Measurements from ENCODE around the gene PPAT. TPM values are rescaled to one million over a fixed set of nuclear protein-coding genes. Genes with fewer than 3 reads are reported as not detected.

PPAT gene
- total and polyA plus RNA-seq, 12 donors, result 0.66 to 5.2 (median 2.8) TPM

DNA sequence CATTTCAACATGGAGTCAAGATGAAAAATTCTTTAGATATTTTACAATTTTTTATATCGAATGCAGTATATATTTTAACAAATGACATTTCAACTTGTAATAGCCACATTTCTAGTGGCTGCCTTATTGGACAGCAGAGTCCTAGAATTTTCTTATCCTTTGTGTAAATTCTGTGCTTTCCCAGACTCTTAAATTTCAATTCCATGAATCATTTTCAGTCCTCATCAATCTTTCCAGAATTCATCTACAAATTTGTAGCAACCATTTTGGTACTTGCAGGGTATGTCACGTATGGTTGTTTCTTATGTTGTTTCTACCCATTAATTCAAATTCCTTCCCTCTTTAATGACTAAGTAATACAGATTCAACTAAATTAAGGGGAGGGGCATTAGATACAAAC, 3.4 kb upstream of the PPAT start:
- ATAC-seq (no peak), DNase-seq (no peak)
- H3K36me3 ChIP-seq, result peaks cover 0 to 23% (median 0%) of the 10 kb centered on the region in 9 donors
- 95 to 96% methylated on average over 2 of the region's 2 CpGs for WGBS, 2 donors
- TF ChIP-seq, protein P1, sequence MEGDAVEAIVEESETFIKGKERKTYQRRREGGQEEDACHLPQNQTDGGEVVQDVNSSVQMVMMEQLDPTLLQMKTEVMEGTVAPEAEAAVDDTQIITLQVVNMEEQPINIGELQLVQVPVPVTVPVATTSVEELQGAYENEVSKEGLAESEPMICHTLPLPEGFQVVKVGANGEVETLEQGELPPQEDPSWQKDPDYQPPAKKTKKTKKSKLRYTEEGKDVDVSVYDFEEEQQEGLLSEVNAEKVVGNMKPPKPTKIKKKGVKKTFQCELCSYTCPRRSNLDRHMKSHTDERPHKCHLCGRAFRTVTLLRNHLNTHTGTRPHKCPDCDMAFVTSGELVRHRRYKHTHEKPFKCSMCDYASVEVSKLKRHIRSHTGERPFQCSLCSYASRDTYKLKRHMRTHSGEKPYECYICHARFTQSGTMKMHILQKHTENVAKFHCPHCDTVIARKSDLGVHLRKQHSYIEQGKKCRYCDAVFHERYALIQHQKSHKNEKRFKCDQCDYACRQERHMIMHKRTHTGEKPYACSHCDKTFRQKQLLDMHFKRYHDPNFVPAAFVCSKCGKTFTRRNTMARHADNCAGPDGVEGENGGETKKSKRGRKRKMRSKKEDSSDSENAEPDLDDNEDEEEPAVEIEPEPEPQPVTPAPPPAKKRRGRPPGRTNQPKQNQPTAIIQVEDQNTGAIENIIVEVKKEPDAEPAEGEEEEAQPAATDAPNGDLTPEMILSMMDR (IDR thresholded peaks at IDR 0.05), result no peak
- no peak overlapping the region for H3K27ac ChIP-seq
- H3K27me3 ChIP-seq, result no peaks in the 10 kb centered on the region
- intact Hi-C loops (cut with DNase I), result loop anchor here in 4 of 10 donors (5.0 to 10.0 kb wide), 5 partner anchors 34 to 539 kb away; partner anchors contain the start of genes AASDH (in 2 of the 4), NOA1 (in 1 of the 4) and POLR2B (in 1 of the 4)
- peaks cover 0 to 26% (median 18%) of the 10 kb centered on the region in 9 donors for H3K4me1 ChIP-seq
- H3K4me3 ChIP-seq, result no peak overlapping the region
- H3K9me3 ChIP-seq, result no peaks in the 10 kb centered on the region

- TF ChIP-seq, protein P1 (IDR thresholded peaks at IDR 0.05), result no peak
- Histone ChIP-seq H3K4me1 (peaks cover 0 to 27% (median 18%) of the 10 kb centered on the region in 9 donors), H3K36me3 (no peaks in the 10 kb centered on the region), H3K27ac (peak overlapping the region in 9 of 10 donors; percentile 84 to 99 (median 93)), H3K4me3 (peak overlapping the region; percentile 55 to 83 (median 73)), H3K27me3 (no peaks in the 10 kb centered on the region), H3K9me3 (no peaks in the 10 kb centered on the region)
- peak; percentile 13 to 40 for DNase-seq
- 2 to 3% methylated on average over 15 of the region's 15 CpGs for WGBS, 2 donors
- intact Hi-C loops (cut with DNase I), result loop anchor here in 5 of 10 donors (1.0 to 10.0 kb wide), 7 partner anchors 38 to 543 kb away; partner anchors contain the start of genes AASDH (in 4 of the 5), NOA1 (in 1 of the 5) and POLR2B (in 1 of the 5)
- peak in 6 of 8 donors; percentile 1 to 26 (median 16) for ATAC-seq
Observed at GRCh38 chr4:56434599-56435139, 746 bp downstream of the PPAT start.

DNA sequence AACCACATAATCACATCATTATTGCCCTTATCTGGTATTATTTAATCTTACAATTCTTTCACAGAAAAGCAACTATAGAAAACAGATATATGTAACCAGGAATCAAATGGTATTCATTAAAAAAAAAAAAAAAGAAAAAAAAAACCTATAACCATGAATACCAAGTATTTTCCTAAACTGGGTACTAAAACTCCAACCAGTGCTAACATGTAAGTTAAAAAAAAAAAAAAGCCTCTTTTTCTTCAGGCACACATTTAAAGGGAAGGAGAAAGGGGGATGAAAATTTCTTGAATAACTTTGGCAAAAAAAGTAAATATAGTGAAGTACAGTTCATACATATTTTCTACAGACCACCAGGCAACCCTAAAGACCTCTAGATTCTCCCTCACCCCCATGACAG, 2.1 kb downstream of the PPAT start:
- no peak overlapping the region for H3K4me3 ChIP-seq

GRCh38 chr4:56430203-56430602, 5.2 kb downstream of the PPAT start:
- intact Hi-C loops (cut with DNase I), result loop anchor here in 1 of 10 donors (10.0 kb wide), 1 partner anchor 105 kb away; a partner anchor contains a TSS
- ATAC-seq, result no peak
- Histone ChIP-seq H3K9me3 (no peaks in the 10 kb centered on the region), H3K27me3 (no peaks in the 10 kb centered on the region), H3K4me1 (peaks cover 0 to 18% (median 11%) of the 10 kb centered on the region in 9 donors), H3K27ac (no peak overlapping the region), H3K36me3 (no peaks in the 10 kb centered on the region), H3K4me3 (no peak overlapping the region)
- 93 to 100% methylated on average over 2 of the region's 2 CpGs for WGBS, 2 donors
- no peak for DNase-seq
- TF ChIP-seq, protein P1 (IDR thresholded peaks at IDR 0.05), result no peak

More for the DNA sequence above, 2.1 kb downstream of the PPAT start:
- no peaks in the 10 kb centered on the region for H3K36me3 ChIP-seq
- H3K4me1 ChIP-seq, result peaks cover 0 to 27% (median 18%) of the 10 kb centered on the region in 9 donors
- H3K9me3 ChIP-seq, result no peaks in the 10 kb centered on the region
- no peaks in the 10 kb centered on the region for H3K27me3 ChIP-seq
- DNase-seq (no peak), ATAC-seq (no peak)
- TF ChIP-seq, protein P1 (IDR thresholded peaks at IDR 0.05), result no peak
- intact Hi-C loops (cut with DNase I), result loop anchor here in 1 of 10 donors (10.0 kb wide), 1 partner anchor 102 kb away; a partner anchor contains a TSS
- no peak overlapping the region for H3K27ac ChIP-seq
